Stimulated activated CD4-positive, alpha-beta T cell treated with anti-CD3 and anti-CD28 coated beads, Interleukin-1b, Interleukin-23, amount 100 ng/mL, for 1 hour (primary cell): ENCODE data around the gene PIGA.

Source experiments
- DNase-seq, 2 donors: peaks; one replicate each; pipeline ENCODE4 v3.0.0-alpha.2; 2020; ENCODE audit warnings: low read depth in 2 of 2

The PIGA gene, protein sequence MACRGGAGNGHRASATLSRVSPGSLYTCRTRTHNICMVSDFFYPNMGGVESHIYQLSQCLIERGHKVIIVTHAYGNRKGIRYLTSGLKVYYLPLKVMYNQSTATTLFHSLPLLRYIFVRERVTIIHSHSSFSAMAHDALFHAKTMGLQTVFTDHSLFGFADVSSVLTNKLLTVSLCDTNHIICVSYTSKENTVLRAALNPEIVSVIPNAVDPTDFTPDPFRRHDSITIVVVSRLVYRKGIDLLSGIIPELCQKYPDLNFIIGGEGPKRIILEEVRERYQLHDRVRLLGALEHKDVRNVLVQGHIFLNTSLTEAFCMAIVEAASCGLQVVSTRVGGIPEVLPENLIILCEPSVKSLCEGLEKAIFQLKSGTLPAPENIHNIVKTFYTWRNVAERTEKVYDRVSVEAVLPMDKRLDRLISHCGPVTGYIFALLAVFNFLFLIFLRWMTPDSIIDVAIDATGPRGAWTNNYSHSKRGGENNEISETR

DNA sequence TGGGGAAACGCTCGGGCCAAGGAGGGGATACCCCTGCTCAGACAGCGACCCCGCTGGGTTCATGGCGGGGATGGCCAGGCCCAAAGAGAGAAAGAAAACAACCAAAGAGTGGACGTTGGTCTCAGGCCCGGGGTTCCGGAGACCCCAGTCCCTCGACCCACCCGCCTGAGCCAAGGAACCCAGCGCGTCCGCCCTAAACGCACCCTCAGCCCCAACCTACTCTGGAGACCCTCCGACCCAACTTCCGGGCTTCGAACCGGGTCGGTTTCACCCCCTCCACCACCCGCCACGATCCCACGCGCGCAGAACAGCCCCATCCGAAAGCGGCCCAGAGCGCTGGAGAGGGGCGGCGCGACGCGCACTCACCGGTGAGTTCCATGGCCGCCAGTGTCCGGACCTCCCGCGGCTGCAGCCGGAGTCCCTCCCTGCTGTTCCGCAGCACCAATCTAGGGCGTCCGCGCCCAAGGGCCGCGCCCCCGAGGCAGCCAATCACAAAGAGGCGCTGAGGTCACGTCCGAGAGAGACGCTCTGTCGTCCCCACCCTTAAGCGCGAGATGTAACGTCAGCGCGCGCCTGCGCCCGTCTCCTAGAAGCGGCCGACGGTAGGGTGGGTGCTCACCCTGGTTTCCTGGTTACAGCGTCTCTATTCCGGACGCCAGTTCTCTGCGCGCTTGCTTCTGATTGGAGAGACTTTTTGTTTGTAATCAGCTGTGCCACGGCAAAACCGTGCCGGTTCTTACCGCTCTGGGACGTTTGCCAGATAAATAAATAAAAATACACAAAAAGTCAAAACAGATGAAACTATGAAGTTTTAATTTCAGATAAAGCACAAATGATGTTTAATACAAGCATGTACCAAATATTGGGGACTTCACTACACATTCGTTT lies at the start of gene PIGA:
TSS of gene PIGA (minus strand) at position 389 of the 888 bp plus-strand sequence. CDS start 3,593 bp downstream, outside the sequence.
- peak; percentile 59 to 69 for DNase-seq

- no peak for DNase-seq
These were observed 49.0 kb upstream of the PIGA start, which contains the start of gene VEGFD for GRCh38 chrX:15384304-15384703. VEGFD (minus strand) TSS chrX:15384413; CDS start chrX:15383946, 467 bp downstream.

DNA sequence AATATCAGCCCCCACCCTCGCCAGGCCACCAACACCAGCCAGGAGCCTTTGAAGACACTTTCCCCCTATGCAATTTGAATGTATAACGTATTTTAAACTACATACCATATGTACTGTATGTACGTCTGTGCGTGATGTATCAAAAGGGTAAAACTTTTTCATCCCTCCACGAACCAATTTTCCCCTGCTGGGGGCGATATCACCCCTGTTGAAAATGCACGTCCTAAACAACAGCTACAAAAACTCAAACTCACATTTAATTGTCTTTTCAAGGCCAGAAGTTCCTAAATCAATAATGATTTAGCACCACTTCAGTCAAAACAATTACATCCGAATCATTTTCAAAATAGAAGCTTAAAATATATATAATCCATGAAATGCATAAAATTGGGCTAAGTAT lies 47.5 kb upstream of the PIGA start:
- no peak for DNase-seq

DNA sequence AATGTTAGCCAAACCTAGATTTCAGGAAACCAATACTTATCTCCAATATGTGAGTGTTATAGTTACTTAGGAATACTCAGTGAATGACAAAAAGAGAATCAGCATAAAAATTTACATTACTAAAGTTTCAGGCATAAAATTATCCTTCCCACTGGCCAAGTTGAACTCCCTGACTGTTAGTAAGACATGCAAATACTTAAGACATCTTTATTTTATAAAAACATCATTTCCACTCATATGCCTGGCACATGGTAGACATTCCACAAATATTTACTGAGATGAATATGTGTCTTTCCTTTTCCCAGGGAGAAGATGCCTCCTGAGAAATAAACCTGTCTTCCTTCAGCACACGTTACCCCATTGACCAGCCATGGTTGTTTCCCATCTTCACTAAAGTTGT lies 41.6 kb upstream of the PIGA start:
- DNase-seq, result no peak

GRCh38 chrX:15373976-15374375 lies 38.7 kb upstream of the PIGA start:
- DNase-seq, result no peak

DNA sequence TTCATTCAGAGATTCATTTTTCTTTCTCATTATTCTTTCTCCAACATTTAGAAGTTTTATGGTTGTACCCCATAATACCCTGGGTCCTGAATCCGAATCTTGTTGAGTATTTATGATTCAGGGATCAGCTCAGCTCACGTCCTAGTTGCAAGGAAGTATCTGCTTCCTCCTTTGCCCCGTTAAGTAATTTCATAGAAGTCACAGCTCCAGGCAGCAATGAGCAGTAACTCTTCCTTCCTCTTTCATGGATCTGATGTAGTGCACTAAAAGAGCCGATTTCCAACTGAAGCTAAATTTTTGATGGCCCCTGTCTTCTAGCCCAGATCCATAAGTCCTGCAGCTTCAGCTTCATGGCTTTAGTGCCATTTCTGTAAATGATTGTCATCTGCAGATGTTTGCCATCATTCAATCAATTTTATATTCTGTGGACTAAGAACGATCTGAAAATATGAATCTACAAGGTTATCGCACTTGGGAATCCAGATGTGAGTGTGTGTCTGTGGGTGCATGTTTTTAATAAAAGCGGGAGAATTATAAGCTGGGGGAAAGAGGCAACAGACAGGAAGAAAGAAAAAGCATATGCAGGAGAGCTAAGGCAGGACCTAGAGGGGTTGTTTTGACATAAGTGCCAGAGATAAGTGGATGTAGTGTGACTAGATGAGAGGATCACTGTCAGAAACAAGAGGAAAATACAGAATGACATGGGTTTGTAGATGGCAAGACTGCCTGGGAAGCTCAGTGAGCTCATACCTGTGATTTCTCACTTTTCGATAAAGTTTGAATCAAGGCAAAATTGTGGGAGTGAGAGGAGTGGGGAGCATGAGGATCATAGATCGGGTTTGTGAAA lies 31.4 kb upstream of the PIGA start:
- no peak for DNase-seq

- no peak for DNase-seq
These were observed 24.4 kb upstream of the PIGA start for GRCh38 chrX:15359701-15360100.

GRCh38 chrX:15358533-15358932 lies 23.2 kb upstream of the PIGA start:
- no peak for DNase-seq

DNA sequence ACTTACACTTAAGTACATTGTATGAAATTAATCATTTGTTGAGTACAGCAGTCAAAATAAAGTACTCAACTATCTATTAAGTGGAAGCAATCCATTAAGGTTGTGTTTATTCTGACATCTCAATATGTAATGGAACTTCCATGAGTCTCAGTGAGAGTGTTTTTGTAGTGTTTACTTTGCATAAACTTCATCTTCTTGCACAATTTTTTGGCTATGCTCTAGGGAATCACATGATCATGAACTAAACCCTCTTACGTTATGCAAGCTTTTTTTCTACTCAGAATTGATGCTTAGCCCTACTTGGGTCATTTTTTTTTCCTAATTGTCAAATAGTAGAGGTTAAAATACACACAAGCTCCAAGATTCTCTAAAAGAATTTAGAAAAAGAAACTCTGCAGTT lies 21.1 kb upstream of the PIGA start:
- DNase-seq, result no peak

GRCh38 chrX:15350329-15350996 lies 15.1 kb upstream of the PIGA start:
- no peak for DNase-seq

DNA sequence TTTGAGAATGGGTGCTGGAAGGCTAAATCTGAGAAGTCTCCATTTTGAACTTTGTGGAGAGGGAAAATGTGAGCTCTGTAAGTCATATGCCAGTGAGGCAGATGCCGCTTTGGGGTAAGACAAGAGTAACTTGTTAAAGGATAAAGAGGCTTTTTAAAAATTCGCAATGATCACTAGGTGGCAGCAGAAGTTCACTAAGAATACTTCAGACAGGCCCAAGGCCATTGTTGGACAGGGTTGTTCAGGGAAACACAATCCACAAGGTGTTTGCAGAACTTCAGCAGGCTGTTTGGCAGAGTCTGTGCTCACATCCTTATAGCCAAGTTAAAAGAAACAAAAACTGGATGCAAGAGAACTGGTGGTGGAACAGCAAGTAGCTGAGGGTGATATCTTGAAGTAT lies 13.7 kb upstream of the PIGA start:
- DNase-seq, result no peak

DNA sequence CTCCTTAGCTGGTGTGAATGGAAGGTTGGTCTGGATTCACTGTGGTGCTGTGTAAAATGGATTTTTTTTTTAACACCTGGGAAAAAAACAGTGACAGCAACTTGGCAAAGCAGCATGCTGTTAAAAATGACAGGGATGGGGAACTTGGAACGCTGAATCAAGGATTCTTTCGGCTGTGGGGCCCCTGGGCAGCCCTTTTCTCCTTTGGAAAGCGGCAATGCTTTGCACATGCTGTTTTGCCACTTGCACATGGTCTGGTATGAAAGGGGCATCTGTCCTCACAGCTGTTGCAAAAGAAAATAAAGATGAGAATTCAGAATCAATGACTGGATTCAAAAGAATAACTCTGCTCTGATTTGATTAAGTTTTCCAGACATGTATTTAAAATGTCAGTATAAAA lies 10.7 kb upstream of the PIGA start:
- DNase-seq, result no peak

DNA sequence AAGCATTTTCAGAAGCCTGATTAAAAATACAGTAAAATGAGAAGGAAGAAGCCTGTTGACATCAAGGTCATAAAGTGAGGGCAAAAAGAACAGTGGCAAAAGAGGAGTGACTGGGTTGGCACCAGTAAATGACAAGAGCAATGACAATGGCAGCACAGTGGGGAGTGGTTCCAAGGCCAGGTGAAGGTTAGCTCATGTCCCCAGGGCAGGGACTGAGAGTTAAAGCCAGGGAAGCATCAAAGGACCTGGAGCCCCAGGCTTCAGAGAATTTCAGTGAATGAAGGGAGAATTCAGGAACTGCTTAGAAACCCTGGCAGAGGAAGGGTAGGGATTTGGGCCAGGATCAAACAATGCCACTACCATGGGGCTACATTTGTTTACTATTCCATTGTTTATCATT lies 8.8 kb upstream of the PIGA start:
- no peak for DNase-seq

GRCh38 chrX:15343075-15343476 lies 7.8 kb upstream of the PIGA start:
- no peak for DNase-seq

- DNase-seq, result no peak
These were observed 5.5 kb upstream of the PIGA start for GRCh38 chrX:15340867-15341266.

- no peak for DNase-seq
These were observed 695 bp upstream of the PIGA start for GRCh38 chrX:15336023-15336413.

GRCh38 chrX:15334561-15334960 lies 762 bp downstream of the PIGA start:
- DNase-seq, result no peak

DNA sequence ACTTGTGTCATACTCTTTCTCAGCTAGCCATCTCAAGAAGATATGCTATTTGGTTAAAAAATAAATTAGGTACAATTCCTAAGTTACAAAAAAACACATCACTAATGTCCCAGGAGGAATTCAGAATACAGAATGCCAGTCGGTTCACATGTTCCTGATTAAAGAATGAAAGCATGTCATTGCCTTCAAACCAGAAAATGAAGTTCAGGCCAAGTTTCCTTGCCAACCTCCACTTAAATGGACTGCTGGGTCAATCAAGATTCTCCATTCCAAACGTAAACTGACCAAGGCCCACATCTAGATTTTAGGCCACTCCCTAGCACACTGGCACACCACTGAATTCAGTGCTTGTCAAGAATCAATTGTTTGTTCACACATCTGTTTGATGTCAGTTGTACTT lies 6.5 kb downstream of the PIGA start:
- no peak for DNase-seq

DNA sequence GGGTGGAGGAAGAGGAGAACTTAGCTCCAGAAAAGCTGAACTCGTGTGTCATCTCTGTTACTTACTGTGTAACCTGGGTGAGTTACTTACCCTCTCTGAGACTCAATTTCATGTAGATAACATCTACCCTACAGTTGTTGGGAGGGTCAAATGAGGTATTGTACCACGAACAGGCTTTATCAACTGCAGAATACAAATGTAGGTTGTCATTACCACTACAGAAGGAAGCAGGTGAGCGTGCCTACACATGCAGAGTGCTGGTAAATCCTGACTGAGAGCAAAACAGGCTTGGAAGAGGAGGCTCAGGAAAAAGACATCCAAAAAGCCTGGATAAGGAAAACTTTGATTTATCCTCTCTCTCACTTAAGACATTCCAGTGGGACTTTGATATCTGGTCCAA lies 7.2 kb downstream of the PIGA start:
- DNase-seq, result no peak

GRCh38 chrX:15322472-15322871 lies 12.9 kb downstream of the PIGA start:
- DNase-seq, result no peak

GRCh38 chrX:15322072-15322471 lies 13.3 kb downstream of the PIGA start:
- no peak for DNase-seq
